VCaP (cell line): Measurements from ENCODE around the gene MPZ.
"Not testable (repeated sequence)": the region's sequence is repeated elsewhere in the genome, so short reads cannot be mapped to it uniquely, and the experiment has no call there.

Experiments
- H3K27ac ChIP-seq: fragments of 450-650 bp; 2 replicates; pipeline ENCODE4 v1.5.1; 2017
- TF ChIP-seq, protein P1 (sequence below): fragments of 450-650 bp; conservative IDR thresholded peaks from 2 replicates; pipeline ENCODE4 v1.5.1; 2017; ENCODE audit warnings: mild to moderate bottlenecking, moderate library complexity

The MPZ gene

DNA sequence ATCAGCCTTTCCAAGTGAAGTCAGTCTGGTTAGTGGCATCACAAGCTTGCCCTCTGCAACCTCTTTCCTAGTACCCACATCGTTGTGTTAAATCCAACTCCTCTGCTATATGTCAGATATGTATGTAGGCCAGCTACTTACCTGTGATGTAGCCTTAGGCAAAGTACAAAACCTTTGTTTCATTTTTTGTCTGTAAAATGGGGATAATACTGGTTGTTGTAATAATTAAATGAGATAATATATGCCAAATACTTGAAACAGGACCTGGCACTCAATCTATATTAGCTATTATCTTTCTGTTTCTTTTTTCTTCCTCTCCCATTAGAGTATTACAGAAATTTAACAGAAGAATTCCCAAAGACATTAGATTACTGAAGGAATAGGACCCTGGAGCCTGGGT, 50.0 kb downstream of the MPZ start:
- no peak overlapping the region for H3K27ac ChIP-seq
- TF ChIP-seq, protein P1, sequence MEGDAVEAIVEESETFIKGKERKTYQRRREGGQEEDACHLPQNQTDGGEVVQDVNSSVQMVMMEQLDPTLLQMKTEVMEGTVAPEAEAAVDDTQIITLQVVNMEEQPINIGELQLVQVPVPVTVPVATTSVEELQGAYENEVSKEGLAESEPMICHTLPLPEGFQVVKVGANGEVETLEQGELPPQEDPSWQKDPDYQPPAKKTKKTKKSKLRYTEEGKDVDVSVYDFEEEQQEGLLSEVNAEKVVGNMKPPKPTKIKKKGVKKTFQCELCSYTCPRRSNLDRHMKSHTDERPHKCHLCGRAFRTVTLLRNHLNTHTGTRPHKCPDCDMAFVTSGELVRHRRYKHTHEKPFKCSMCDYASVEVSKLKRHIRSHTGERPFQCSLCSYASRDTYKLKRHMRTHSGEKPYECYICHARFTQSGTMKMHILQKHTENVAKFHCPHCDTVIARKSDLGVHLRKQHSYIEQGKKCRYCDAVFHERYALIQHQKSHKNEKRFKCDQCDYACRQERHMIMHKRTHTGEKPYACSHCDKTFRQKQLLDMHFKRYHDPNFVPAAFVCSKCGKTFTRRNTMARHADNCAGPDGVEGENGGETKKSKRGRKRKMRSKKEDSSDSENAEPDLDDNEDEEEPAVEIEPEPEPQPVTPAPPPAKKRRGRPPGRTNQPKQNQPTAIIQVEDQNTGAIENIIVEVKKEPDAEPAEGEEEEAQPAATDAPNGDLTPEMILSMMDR = no peak

DNA sequence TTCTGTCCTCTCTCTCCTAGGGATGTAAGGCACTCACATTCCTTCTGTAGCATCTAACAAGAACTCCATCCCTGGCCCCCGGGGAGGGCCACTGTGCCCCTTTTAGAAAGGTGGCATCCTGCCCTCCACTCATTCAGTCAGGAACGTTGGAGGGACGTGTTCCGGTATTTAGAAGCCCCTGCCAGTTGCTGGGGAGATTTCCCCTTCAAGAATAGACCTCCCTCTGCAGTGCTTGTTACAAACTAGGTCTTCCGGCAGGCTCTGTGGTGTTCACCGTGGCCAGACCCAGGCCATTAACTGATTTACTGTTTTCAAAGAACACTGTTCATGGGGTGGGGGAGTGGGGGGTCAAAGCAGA, 50.4 kb downstream of the MPZ start:
- TF ChIP-seq, protein P1 = no peak
- H3K27ac ChIP-seq = no peak overlapping the region

DNA sequence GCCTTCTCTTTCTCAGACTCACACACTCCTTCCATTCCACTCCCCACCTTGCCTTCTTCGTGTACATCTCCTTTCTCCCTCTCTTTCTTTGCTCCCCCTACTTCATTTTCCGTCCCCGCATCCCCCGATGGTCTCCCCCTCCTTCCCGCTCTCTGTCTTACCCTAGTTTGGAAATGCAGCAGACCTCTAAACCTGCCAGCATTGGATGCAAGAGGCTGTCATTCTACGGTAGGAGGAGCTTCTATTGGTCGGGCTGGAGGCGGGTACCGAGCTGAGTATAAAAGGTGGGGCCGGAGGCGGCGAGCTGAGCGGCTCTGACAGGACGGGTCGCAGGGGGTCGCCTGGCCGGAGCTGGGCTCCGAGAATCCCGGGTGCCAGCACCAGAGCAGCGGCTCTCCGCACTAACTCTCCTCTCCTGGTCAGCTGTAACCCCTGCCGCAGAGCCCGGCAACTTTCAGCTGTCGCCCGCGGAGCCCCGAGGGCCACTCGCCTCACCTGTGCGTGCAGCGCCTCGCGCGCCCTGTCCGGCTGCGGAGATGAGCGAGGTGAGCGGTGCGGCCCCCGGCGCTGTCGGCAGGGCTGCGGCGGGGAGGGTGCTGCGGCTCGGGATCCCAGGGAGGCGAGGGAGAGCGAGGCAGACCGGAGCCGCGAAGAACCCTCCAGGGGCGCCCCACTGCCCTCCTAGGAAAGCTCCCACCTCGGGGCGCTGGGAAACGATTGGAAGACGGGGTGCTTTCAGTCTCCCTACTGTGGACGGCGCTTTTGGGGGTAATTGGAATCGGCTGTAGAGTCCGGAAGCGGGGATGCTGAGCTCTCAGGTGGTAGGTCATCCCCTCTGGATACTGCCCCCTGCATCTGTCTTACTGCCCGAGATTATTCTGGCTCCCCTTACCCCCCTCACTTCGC, 51.1 kb downstream of the MPZ start, which contains the start of gene PCP4L1:
Gene PCP4L1, plus strand, starts transcription at position 307 of the 906 bp plus-strand sequence. Its CDS starts 230 bp downstream, at position 537.
- TF ChIP-seq, protein P1 = no peak
- peak within 1 kb of the TSS; percentile 13; the same call in 1 of the 2 replicates for H3K27ac ChIP-seq

DNA sequence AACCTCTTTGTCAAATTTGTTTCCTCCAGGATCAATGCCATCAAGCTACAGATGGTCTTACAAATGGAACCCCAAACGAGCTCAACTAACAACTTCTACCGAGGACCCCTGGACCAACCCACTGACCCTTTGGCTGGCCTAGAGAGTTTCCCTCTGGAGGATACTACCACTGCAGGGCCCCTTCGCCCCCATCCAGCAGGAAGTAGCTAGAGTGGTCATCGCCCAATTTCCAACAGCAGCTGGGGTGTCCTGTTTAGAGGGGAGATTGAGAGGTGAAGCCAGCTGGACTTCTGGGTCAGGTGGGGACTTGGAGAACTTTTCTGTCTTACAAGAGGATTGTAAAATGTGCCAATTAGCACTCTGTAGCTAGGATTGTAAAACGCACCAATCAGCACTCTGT, 52.7 kb downstream of the MPZ start:
- H3K27ac ChIP-seq = not testable (repeated sequence)

DNA sequence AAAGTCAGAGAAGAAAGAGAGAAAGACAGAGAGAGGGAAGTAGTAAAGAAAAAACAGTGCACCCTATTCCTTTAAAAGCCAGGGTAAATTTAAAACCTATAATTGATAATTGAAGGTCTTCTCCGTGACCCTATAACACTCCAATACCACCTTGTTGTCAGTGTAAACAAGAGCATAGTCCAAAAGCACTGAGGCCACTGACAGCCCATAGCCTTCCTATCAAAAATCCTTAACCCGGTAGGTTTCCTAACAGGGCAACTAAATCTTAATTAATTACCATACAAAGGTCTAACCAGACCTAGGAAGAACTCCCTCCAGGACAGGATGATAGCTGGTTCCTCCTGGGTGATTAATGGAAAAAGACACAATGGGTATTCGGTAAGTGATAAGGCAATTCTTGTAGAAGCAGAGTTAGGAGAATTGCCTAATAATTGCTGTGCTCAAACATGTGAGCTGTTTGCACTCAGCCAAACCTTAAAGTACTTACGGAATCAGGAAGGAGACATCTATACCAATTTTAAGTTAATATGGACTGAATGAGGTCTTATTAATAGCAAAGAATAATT, 53.7 kb downstream of the MPZ start:
- H3K27ac ChIP-seq = not testable (repeated sequence)

DNA sequence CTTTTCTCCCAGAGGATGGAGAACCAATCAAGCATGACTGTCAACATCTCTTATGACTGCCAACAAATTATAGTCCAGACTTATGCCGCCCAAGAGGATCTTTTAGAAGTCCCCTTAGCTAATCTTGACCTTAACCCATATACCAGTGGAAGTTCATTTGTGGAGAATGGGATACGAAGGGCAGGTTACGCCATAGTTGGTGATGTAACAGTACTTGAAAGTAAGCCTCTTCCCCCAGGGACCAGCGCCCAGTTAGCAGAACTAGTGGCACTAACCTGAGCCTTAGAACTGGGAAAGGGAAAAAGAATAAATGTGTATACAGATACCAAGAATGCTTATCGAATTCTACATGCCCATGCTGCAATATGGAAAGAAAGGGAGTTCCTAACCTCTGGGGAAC, 54.5 kb downstream of the MPZ start:
- H3K27ac ChIP-seq = not testable (repeated sequence)
